OCI-LY1 (cell line): ENCODE data around the gene PANK4.

Experiments
- H2AFZ ChIP-seq: fragments of 200-600 bp; sonication (generic), shearing (Covaris generic); 2 replicates; pipeline ENCODE4 v1.6.0; 2014; ENCODE audit warnings: antibody characterized with exemption, mild to moderate bottlenecking, low read length
- H3F3A ChIP-seq: fragments of 200-600 bp; sonication (generic), shearing (Covaris generic); 2 replicates; pipeline ENCODE4 v1.6.0; 2014; ENCODE audit warnings: mild to moderate bottlenecking, antibody characterized with exemption, low read length, moderate library complexity; ENCODE audit not compliant: insufficient read depth
- H3K27ac ChIP-seq: fragments of 200-600 bp; sonication (generic); 2 replicates; pipeline ENCODE4 v1.5.1; 2014; ENCODE audit warnings: low read length, mixed run types, mild to moderate bottlenecking, low read depth; ENCODE audit not compliant: poor library complexity, severe bottlenecking
- H3K27me3 ChIP-seq: fragments of 200-600 bp; sonication (generic); 2 replicates; pipeline ENCODE4 v1.6.0; 2014; ENCODE audit warnings: antibody characterized with exemption, mild to moderate bottlenecking, low read length, moderate library complexity; ENCODE audit not compliant: insufficient read depth
- H3K36me3 ChIP-seq: fragments of 200-600 bp; sonication (generic); 2 replicates; pipeline ENCODE4 v1.6.1; 2014; ENCODE audit warnings: mild to moderate bottlenecking, antibody characterized with exemption, low read length, moderate library complexity, mixed read lengths; ENCODE audit not compliant: insufficient read depth
- H3K4me1 ChIP-seq: fragments of 200-600 bp; sonication (generic); 2 replicates; pipeline ENCODE4 v1.5.1; 2014; ENCODE audit warnings: mild to moderate bottlenecking, low read length, moderate library complexity; ENCODE audit not compliant: insufficient read depth, severe bottlenecking
- H3K4me2 ChIP-seq: fragments of 200-600 bp; sonication (generic), shearing (Covaris generic); 2 replicates; pipeline ENCODE4 v1.6.1; 2014; ENCODE audit warnings: low read length
- H3K4me3 ChIP-seq: fragments of 200-600 bp; sonication (generic); 2 replicates; pipeline ENCODE4 v1.5.1; 2014; ENCODE audit warnings: low read length, low read depth, mild to moderate bottlenecking, mixed read lengths; ENCODE audit not compliant: poor library complexity, severe bottlenecking
- H3K79me2 ChIP-seq: fragments of 200-600 bp; shearing (Covaris generic); 2 replicates; pipeline ENCODE4 v1.6.1; 2016; ENCODE audit warnings: mixed run types, low read length, mixed read lengths; ENCODE audit not compliant: insufficient read depth
- H3K9ac ChIP-seq: fragments of 200-600 bp; sonication (generic), shearing (Covaris generic); 2 replicates; pipeline ENCODE4 v1.6.1; 2014; ENCODE audit warnings: mild to moderate bottlenecking, low read length, mixed read lengths
- H3K9me2 ChIP-seq: fragments of 200-600 bp; sonication (generic), shearing (Covaris generic); 2 replicates; pipeline ENCODE4 v1.6.1; 2014; ENCODE audit warnings: low read depth, mild to moderate bottlenecking, low read length, mixed read lengths
- H3K9me3 ChIP-seq: fragments of 200-600 bp; shearing (Covaris generic); 2 replicates; pipeline ENCODE4 v1.6.1; 2014; ENCODE audit warnings: low read length, mixed read lengths
- H4K20me1 ChIP-seq: fragments of 200-600 bp; sonication (generic), shearing (Covaris generic); 2 replicates; pipeline ENCODE4 v1.6.0; 2016; ENCODE audit warnings: mild to moderate bottlenecking, low read length; ENCODE audit not compliant: insufficient read depth
- EZH2 ChIP-seq: fragments of 200-600 bp; sonication (generic), shearing (Covaris generic); IDR thresholded peaks from 2 replicates; pipeline ENCODE4 v1.8.0; 2017; ENCODE audit warnings: borderline replicate concordance, mixed run types, mild to moderate bottlenecking, antibody characterized with exemption, low read length, moderate library complexity, mixed read lengths
- TF ChIP-seq, protein P1 (sequence below): fragments of 200-600 bp; sonication (generic), shearing (Covaris generic); IDR thresholded peaks from 2 replicates; pipeline ENCODE4 v1.5.1; 2017; ENCODE audit warnings: mild to moderate bottlenecking, antibody characterized with exemption, low read length, moderate library complexity, mixed read lengths

The PANK4 gene

GRCh38 chr1:2543543-2544092 lies 17.2 kb upstream of the PANK4 start:
- no peak overlapping the region for H3K4me2 ChIP-seq
- no peaks in the 10 kb centered on the region for H3F3A ChIP-seq
- no peaks in the 10 kb centered on the region for H3K79me2 ChIP-seq
- H2AFZ ChIP-seq: no peak overlapping the region
- no peak overlapping the region for H3K9ac ChIP-seq
- 0 out of 2 replicates have a peak, but pooled peaks cover under 1% of the 10 kb centered on the region for H3K27me3 ChIP-seq
- no peaks in the 10 kb centered on the region for H3K9me3 ChIP-seq
- no peaks in the 10 kb centered on the region for H3K36me3 ChIP-seq
- H3K27ac ChIP-seq: no peak overlapping the region
- no peaks in the 10 kb centered on the region for H4K20me1 ChIP-seq
- H3K4me1 ChIP-seq: peaks cover 23% of the 10 kb centered on the region
- no peak overlapping the region for H3K4me3 ChIP-seq
- no peaks in the 10 kb centered on the region for H3K9me2 ChIP-seq
- no peak for TF ChIP-seq EZH2
- TF ChIP-seq, protein P1, sequence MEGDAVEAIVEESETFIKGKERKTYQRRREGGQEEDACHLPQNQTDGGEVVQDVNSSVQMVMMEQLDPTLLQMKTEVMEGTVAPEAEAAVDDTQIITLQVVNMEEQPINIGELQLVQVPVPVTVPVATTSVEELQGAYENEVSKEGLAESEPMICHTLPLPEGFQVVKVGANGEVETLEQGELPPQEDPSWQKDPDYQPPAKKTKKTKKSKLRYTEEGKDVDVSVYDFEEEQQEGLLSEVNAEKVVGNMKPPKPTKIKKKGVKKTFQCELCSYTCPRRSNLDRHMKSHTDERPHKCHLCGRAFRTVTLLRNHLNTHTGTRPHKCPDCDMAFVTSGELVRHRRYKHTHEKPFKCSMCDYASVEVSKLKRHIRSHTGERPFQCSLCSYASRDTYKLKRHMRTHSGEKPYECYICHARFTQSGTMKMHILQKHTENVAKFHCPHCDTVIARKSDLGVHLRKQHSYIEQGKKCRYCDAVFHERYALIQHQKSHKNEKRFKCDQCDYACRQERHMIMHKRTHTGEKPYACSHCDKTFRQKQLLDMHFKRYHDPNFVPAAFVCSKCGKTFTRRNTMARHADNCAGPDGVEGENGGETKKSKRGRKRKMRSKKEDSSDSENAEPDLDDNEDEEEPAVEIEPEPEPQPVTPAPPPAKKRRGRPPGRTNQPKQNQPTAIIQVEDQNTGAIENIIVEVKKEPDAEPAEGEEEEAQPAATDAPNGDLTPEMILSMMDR: no peak

- Histone ChIP-seq H2AFZ (no peak overlapping the region), H3K4me3 (no peak overlapping the region), H3K9me2 (no peaks in the 10 kb centered on the region), H3K27ac (no peak overlapping the region), H3K9me3 (no peaks in the 10 kb centered on the region), H3F3A (no peaks in the 10 kb centered on the region), H3K27me3 (0 out of 2 replicates have a peak, but pooled peaks cover 7% of the 10 kb centered on the region), H3K4me1 (peaks cover 11% of the 10 kb centered on the region), H3K79me2 (no peaks in the 10 kb centered on the region), H3K9ac (no peak overlapping the region), H4K20me1 (no peaks in the 10 kb centered on the region), H3K36me3 (no peaks in the 10 kb centered on the region), H3K4me2 (no peak overlapping the region)
- TF ChIP-seq, protein P1: no peak
- TF ChIP-seq EZH2: no peak
These were observed 16.0 kb upstream of the PANK4 start for GRCh38 chr1:2542246-2542915.

DNA sequence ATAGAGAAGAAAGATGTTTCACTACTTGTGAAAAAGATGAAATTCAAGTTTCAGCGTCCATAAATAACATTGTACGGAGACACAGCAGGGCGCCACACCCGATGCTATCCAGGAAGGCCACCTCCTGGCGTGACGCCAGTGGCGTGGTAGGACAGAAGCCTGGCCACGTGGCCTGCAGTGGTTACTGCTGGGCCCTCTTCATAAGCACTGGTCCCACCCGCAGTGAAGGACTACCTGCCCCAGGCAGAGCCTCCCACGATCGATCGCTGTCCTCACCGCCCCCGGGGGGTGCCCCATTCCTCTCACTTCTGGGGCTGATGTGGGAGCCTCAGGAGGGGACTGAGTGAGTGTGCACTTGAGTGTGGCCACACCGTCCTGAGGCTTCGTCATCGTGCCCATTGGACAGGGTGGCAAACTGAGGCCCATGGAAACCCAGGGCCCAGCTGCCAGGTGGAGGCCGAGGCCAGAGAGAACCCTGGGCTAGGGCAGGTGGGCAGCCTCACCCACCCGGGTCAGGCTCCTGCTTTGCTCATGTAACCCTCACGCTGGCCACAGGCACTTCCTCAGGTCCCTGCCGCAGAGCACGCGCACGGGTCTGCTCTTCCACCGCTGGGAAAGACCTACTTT lies 15.3 kb upstream of the PANK4 start:
- Histone ChIP-seq H3K9me2 (no peaks in the 10 kb centered on the region), H3K9ac (no peak overlapping the region), H3K79me2 (no peaks in the 10 kb centered on the region), H4K20me1 (no peaks in the 10 kb centered on the region), H3K4me3 (no peak overlapping the region), H3K4me1 (peaks cover 4% of the 10 kb centered on the region), H3K36me3 (no peaks in the 10 kb centered on the region), H3K4me2 (no peak overlapping the region), H3F3A (no peaks in the 10 kb centered on the region), H3K27me3 (0 out of 2 replicates have a peak, but pooled peaks cover 7% of the 10 kb centered on the region), H3K27ac (no peak overlapping the region), H3K9me3 (no peaks in the 10 kb centered on the region), H2AFZ (no peak overlapping the region)
- TF ChIP-seq, protein P1: no peak
- no peak for TF ChIP-seq EZH2
